NCI-H1694 treated with DMSO at 0.1 percent for 48 hours (cell line): ENCODE results near the gene CCDC9.
A peak's percentile ranks its signal among the peaks of the same experiment; 100 is the strongest.
"Not testable (repeated sequence)": the region's sequence is repeated elsewhere in the genome, so short reads cannot be mapped to it uniquely, and the experiment has no call there.

ENCODE experiments used
- DNase-seq: peaks from one replicate; lab custom pipeline; 2025; lab: John Stamatoyannopoulos, UW

Gene CCDC9

DNA sequence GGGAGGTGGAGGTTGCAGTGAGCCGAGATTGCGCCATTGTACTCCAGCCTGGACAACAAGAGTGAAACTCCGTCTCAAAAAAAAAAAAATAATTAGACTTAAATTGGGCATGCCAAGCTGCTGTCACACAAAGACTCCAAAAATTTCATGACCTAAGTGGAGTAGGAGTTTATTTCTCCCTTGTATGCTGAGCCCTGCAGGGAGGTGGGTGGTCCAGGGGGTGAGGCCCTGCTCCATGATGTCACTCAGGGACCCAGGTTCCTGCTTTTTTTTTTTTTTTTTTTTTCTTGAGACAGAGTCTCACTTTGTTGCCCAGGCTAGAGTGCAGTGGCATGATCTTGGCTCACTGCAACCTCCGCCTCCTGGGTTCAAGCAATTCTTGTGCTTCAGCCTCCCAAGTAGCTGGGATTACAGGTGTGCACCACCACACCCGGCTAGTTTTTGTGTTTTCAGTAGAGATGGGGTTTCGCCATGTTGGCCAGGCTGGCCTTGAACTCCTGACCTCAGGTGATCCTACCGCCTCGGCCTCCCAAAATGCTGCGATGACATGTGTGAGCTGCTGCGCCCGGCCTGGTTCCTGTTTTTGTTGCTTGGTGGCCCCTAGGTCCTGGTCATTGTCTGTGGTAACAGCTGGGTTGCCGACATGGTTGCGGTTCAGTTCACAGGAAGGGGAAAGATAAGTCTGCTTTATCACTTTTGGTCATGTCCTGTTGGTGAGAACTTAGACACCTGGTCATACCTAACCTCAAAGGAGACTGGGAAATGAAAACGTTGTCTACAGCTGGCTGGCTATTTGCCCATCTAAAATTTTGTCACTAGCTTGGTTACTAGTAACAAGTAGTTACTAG lies 5.8 kb downstream of the CCDC9 start:
- DNase-seq, result not testable (repeated sequence)

- DNase-seq, result no peak
These were observed 8.3 kb downstream of the CCDC9 start for GRCh38 chr19:47264629-47265028.

DNA sequence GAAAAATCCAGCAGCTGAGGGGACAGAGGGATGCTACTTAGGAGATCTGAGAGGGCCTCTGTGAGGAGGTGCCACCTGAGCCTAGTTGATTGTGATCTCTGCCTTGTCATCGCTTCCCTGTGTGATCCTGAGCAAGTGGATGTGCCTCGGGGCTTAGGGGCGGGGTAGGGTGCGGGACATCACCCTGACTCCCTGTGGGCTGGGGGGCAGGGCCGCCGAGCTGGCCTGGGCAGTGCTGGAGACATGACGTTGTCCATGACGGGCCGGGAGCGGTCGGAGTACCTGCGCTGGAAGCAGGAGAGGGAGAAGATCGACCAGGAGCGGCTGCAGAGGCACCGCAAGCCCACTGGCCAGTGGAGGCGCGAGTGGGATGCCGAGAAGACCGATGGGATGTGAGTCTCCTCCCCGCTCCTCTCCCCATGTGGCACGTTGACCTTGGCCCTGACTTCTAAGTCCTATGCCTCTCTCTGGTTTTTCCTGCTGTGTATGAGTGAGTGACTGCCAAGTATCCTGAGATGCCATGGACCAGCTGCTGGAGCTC lies 10.1 kb downstream of the CCDC9 start:
- no peak for DNase-seq

DNA sequence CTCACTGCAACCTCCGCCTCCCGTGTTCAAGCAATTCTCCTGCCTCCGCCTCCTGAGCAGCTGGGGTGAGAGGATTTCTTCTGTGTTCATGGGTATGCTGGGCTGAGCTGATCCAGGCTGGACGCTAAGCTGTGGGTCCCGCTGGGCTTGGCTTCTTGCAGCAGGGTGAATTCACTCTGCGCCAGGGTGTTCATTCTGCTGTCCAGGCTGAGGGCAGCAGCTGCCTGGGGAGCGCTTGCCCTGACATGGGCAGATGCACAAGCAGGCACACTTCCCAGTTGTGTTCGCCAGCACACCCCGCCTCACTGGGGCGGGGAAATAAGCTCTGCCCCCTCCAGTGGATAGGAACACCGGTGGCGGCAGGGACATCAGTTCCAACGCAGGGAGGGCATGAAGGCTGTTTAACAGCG lies 11.0 kb downstream of the CCDC9 start:
- DNase-seq, result no peak

- no peak for DNase-seq
These were observed 11.7 kb downstream of the CCDC9 start for GRCh38 chr19:47268028-47268427.

DNA sequence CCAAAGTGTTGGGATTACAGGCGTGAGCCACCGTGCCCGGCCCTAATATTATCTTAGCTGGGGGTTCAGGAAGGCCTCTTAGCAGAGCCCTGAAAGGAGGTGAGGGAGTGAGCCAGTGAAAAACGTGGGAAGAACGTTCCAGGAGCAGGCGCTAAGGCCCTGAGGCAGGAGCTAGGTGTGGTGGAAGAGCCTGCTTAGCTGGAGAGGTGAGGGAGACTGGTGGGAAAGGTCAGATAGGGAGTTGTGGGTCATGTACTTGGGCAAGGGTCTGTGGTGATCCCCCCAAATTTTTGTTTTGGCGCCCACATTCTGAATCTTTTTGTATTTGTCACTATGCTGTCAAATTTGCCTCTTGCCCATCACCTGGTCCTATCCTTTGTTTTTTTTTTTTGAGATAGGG lies 13.3 kb downstream of the CCDC9 start:
- DNase-seq, result no peak

- DNase-seq, result no peak
These were observed 14.1 kb downstream of the CCDC9 start for GRCh38 chr19:47270408-47270807.

DNA sequence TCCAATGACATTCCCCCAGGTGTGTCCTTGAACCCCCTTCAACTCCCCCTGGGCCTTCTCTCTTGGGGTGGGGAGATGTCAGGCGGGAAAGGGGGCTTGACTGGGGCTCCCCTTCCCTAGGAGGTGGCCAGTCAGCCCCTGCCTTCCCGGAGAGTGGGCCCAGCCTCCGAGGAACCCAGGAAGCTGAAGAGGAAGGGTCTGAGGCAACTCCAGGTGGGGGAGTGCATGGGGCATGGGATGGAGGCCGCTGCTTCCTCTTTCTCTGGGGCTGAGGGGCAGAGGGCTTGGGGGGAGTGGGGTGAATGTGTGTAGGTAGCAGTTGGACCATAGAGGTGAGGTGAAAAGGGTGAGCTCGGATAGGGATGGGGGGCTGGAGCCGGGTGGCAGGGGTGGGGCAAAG lies 15.6 kb downstream of the CCDC9 start:
- no peak for DNase-seq

DNA sequence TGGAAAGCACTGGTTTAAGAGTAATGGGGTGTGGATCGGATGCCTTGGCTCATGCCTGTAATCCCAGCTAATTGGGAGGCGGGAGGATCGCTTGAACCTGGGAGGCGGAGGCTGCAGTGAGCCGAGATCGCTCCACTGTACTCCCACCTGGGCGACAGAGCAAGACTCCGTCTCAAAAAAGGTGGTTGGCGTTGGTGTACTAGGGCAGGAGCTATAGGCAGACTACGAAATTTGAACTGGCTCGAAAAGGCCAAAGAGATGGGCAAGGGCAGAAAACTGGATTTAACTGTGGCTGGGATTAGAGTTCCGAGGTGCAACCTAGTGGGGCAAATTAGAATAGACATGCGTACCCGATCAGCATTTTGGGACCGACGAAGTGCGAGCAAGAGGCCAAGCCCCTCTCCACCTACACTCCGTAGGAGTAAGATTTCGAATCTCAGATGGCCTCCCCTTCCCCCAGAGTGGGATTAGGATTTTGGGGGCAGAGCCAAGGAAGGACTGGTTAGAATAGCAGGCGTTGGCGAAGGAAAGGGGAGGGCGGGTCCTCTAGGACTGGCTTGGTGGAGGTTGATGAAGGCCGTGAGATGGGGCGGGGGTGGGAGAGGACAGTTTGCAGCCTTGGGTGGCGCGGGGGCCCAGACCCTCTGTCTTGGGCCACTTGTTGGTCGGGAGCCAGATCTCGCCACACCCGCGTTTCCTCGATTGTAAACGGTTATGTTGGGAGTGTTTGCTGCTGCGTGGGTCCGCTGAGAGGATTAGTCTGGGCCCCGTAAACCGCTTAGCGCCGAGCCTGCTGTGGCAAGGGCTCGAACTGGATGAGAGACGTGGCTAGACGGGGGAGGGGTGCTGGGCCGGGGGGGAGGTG lies 16.4 kb downstream of the CCDC9 start:
- no peak for DNase-seq

DNA sequence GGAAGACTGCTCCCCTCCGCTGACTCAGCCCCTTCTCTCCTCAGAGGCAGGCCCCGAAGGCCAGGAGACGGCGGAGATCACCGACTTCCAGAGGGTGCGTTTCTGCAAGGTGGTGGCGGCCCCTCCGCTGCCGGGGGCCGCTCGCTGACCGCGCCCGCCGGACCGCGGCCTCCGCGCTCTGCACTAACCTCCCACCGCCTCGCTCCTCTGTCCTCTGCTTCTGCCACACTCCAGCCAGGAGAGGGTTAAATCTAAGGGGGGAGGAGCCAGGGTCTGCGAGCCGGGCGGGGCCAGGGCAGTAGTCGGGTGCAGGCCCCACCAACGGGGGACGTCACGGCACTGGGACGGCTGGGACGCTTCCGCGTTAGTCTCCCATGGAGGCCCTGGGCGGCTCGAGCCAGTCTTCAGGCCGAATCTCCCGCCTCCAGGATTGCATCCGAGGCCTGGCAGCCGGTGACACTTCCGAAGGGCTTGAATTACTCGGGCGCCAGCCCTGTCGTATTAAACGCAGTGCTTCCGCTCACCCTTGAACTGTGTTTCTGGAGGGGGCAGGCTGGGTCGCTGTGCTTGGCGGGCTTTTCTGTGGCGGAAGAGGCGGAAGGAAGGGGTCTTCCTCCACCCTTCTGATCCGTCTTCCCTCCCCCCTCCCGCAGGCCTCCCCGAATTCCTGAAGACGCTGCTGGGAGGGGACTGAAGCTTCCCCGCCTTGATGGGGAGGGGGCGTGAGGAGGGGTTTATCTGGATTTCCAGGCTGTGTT lies 17.2 kb downstream of the CCDC9 start:
- peak; percentile 68 for DNase-seq

DNA sequence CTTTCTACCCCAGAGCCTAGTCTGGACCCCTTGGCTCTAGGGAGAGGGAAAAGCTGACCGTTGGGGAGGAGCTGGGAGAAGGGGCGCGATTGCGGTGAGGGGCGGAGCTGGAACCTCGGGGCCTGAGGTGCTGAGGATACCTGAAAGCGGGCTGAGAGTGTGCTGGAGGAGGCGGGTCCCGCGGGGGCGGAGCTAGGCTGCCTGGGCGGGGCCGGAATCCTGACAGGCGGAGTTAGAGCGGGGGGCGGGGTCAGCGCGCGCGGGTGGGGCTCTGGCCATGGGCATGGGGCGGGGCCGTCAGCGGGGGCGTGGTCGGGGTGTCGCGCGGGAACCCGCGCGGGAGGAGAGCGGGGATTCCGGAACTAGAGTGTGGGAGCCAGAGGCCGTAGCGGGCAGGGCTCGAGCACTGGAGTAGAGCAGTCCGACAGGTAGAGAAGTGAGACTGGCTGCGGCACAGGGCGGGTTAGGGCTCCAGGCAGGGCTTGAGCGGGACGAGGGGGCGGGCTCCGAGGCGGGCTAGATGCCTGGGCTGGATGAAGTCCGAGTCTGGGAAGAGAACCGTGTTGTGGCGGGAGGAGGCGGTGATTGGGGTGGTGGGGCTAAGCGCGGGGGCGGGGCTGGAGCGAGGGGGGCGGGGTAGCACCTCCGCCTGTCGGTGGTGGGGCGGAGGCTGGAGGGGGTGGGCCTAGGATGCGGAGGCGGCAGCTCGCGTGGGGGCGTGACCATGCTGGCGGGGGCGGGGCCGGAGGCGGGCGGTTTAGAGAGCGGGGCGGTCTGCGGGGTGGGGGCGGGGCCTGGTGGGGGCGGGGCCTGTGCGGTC lies 18.0 kb downstream of the CCDC9 start, which contains the start of gene INAFM1:
TSS of gene INAFM1 (plus strand) at position 815 of the 820 bp plus-strand sequence. CDS start 35 bp downstream, outside the sequence.
- DNase-seq, result peak; percentile 75

GRCh38 chr19:47274891-47275761 lies 18.8 kb downstream of the CCDC9 start:
- no peak for DNase-seq

DNA sequence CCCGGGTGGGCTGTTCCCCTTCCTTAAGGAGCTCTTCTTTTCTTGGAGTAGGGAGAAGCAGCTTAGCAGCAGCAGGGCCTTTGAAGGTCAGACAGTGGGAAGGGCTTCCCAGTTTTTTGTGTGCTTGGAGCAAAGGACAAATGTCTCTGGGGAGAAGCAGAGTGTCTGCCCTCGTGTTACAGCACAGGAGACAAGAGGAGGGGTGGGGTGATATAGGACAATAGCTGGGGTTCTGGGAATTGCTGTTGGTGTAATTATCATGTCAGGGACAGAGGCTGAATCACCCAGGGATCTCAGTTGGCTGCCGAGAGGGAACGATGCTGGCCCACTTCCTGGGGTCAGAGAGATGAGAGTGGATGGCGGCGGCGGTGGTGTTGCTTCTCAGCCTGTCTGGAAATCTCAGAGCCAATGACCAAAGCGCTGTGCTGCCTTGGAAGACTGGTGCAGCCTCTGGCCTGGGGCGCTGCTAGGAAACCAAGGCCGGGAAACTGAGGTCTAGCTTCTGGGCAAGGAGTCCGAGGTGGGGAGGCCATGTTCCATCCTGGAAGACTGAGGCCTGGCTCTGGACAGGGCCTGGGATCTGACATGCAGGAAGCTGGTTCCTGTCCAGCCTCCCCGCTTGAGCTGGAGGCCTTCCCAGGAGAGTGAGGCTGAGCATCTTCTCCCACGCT lies 19.6 kb downstream of the CCDC9 start:
- DNase-seq, result no peak

GRCh38 chr19:47276513-47276912 lies 20.2 kb downstream of the CCDC9 start:
- DNase-seq, result not testable (repeated sequence)

DNA sequence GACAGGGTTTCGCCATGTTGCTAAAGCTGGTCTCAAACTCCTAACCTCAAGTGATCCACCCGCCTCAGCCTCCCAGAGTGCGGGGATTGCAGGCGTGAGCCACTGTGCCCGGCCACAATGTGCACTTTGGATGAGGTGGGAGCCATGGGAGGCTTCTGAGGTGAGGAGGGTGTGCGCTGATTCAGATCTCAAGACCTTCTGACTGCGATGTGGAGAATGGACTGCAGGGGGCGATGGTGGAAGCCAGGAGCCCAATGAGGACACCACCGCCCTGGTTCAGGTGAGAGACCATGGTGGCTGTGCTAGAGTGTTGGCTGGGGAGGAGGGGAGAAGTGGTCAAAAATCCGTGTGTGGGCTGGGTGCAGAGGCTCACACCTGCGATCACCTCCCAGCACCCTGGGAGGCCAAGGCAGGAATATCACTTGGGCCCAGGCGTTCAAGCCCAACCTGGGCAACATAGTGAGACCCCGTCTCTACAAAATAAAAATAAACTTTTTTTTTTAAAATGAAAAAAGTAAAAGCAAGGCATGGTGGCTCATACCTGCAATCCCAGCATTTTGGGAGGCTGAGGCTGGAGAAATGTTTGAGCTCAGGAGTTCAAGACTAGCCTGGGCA lies 24.0 kb downstream of the CCDC9 start:
- DNase-seq, result no peak

GRCh38 chr19:47283405-47284059 lies 27.2 kb downstream of the CCDC9 start:
- no peak for DNase-seq

- peak; percentile 64 for DNase-seq
These were observed 28.1 kb downstream of the CCDC9 start for GRCh38 chr19:47284324-47284899.

- peak; percentile 76 for DNase-seq
These were observed 39.7 kb downstream of the CCDC9 start for GRCh38 chr19:47296036-47296435.
